Heart right ventricle (tissue), 16 donors: ENCODE results near the gene PAQR9. TPM values are rescaled to one million over a fixed set of nuclear protein-coding genes. Genes with fewer than 3 reads are reported as not detected.
A peak's percentile ranks its signal among the peaks of the same experiment; 100 is the strongest.

Experiments used
- ATAC-seq, 8 donors: fragments of 200-7000 bp; cut with Tn5 transposase; one replicate each; pipeline ENCODE4 v1.9.1; 2020; ENCODE audit warnings: mild to moderate bottlenecking in 8 of 8, moderate library complexity in 8 of 8, moderate number of reproducible peaks in 1 of 8
- DNase-seq, 2 donors: peaks; one replicate each; pipeline ENCODE4 v3.0.0-alpha.2; 2020
- H3K27ac ChIP-seq, 10 donors: fragments of 200-600 bp; sonication (generic) in 2 of 10; one replicate each; pipeline versions ENCODE4 v1.5.0 to v1.8.0; 2020 to 2022; ENCODE audit warnings: mild to moderate bottlenecking in 3 of 10
- H3K27me3 ChIP-seq, 7 donors: fragments of 200-600 bp; one replicate each; pipeline ENCODE4 v1.8.0; 2021 to 2022; ENCODE audit warnings: mild to moderate bottlenecking in 2 of 7
- H3K36me3 ChIP-seq, 9 donors: fragments of 200-600 bp; sonication (generic) in 1 of 9; one replicate each; pipeline versions ENCODE4 v1.5.0 to v1.8.0; 2020 to 2022; ENCODE audit warnings: mild to moderate bottlenecking in 2 of 9
- H3K4me1 ChIP-seq, 9 donors: fragments of 200-600 bp; sonication (generic) in 1 of 9; one replicate each; pipeline versions ENCODE4 v1.5.0 to v1.8.0; 2020 to 2022; ENCODE audit warnings: mild to moderate bottlenecking in 4 of 9
- H3K4me3 ChIP-seq, 10 donors: fragments of 200-600 bp; sonication (generic) in 2 of 10; one replicate each; pipeline versions ENCODE4 v1.5.0 to v1.8.0; 2020 to 2022; ENCODE audit warnings: mild to moderate bottlenecking in 7 of 10, moderate library complexity in 2 of 10
- H3K9me3 ChIP-seq, 11 donors: fragments of 200-600 bp in 10 of 11; sonication (generic) in 2 of 11; one replicate each; pipeline versions ENCODE4 v1.5.0 to v1.8.0; 2013 to 2022; ENCODE audit warnings: mild to moderate bottlenecking in 2 of 11, control low read depth in 1 of 11, moderate library complexity in 1 of 11
- CTCF ChIP-seq, 9 donors: fragments of 200-600 bp; sonication (generic) in 2 of 9; IDR thresholded peaks; one replicate each; pipeline versions ENCODE4 v1.5.0 to v1.8.0; 2021 to 2022; ENCODE audit warnings: antibody characterized with exemption in 9 of 9, mild to moderate bottlenecking in 5 of 9, moderate library complexity in 1 of 9
- WGBS, 2 donors: extraction: QIAGEN DNeasy Blood & Tissue Kit; methylation state at CpG; one replicate each; pipeline ENCODE4 v1.1.7; 2013; ENCODE audit warnings: inconsistent platforms in 1 of 2; 5-methylcytosine and 5-hydroxymethylcytosine counted together
- intact Hi-C, 10 donors: fragments of 100-400 bp; cut with DNase I; formaldehyde crosslinking; loops; one replicate each; pipeline versions ENCODE4 v1.11.1 to v1.14.2; 2022
- polyA plus RNA-seq, 2 donors: library from polyadenylated mRNA; stranded (reverse); fragments of 200-250 nt; gene quantifications; one replicate each; pipeline ENCODE4 v1.2.3, GENCODE V29; 2013
- total RNA-seq, 10 donors: library from RNA; stranded (reverse); fragmentation: NEBNext Ultra II Directional in 3 of 10; extraction: Animal tissue kit (Norgen Biotek cat#: 25700) in 3 of 10; gene quantifications; one replicate each; pipeline versions ENCODE4 v1.2.1 to v1.2.4, GENCODE V29; 2021 to 2023
- donor health status: Arrhythmogenic right ventricular cardiomyopathy.
- donor health status: ischemic (EF 13 %, LVEDD 7.1; RV severe dilation, severe dysfunction).
- donor health status: healthy with polysubstance abuse.
- donor health status: DM: no; HTN: yes; CAD: no.
- donor health status: DM: no; HTN: no; CAD: no.
- donor health status: ischemic (EF 25% LVEDD 6.9; RV normal size, moderate dysfunction).
- donor health status: ischemic (EF 25% LVEDD 5.7; RV mildly dilated, moderate dysfunction).
- donor health status: healthy.
- donor health status: DM: yes; HTN: yes; CAD: no.
- donor health status: Ischemic cardiomyopathy.
- donor health status: ischemic (EF 35%, LVEDD 5.7; RV mildly dilated, moderate dysfunction).
- donor health status: nonischemic (EF 11% LVEDD 7.7; RV severe dilation, severe dysfunction).
- donor health status: DM: yes; HTN: yes; CAD: no.
- donor health status: PGD.
- donor health status: ischemic (EF 29% LVEDD 5.4; RV normal size, mild dysfunction).
- donor health status: nonischemic (EF 23%, LVEDD 6.1; RV moderate dilation, normal function).

Gene PAQR9
- total and polyA plus RNA-seq, 12 donors, result 3.9 to 18.4 (median 14.7) TPM

DNA sequence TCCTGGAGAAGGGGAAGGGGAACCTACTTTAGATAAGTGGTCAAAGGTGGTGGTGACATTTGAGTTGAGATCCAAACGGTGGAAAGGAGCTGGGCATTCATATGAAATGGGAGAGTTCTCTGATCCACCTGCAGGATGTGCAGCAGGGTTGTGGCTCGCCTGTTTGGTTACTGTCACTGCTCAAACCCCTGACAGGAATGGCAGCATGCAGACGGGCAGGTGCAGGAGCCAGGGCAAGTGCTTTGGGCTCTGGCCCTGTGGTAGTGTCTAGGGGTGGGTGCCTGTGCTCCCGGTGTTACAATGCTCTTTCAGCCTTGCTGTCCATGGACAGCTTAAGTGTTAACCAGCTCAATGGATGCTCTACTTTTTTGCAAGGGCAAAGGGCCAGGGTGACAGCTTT lies 18.5 kb downstream of the PAQR9 start:
- Histone ChIP-seq H3K4me3 (no peak overlapping the region), H3K27ac (no peak overlapping the region), H3K4me1 (peaks cover 0 to 12% (median 0%) of the 10 kb centered on the region in 9 donors), H3K27me3 (peaks cover 0 to 27% (median 12%) of the 10 kb centered on the region in 7 donors), H3K9me3 (no peaks in the 10 kb centered on the region), H3K36me3 (no peaks in the 10 kb centered on the region)
- 79 to 86% methylated on average over 4 of the region's 4 CpGs for WGBS, 2 donors
- ATAC-seq (no peak), DNase-seq (no peak)
- TF ChIP-seq CTCF (IDR thresholded peaks at IDR 0.05), result no peak
- intact Hi-C loops, result no loop called here

DNA sequence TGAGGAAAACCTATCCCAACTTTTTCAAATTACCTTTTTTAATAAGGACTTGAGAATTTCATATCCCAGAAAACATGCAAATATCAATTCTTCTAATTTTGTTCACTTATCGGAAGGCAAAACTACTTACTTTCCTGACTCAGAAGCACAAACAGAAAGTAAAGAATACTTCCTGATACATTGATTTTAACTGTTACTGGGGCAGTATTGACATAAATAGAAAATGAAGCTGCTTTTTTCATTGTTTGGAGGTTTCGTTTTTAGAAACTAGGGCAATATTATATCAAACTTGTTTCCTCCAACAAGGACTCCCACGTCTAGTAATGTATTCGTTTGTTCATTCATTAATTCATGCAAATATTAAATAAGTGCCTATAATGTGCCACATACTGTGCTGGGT lies 19.1 kb downstream of the PAQR9 start:
- 59 to 63% methylated on average over 4 of the region's 4 CpGs for WGBS, 2 donors
- Histone ChIP-seq H3K27me3 (peaks cover 0 to 27% (median 12%) of the 10 kb centered on the region in 7 donors), H3K27ac (no peak overlapping the region), H3K4me3 (peak overlapping the region in 1 of 10 donors; percentile 8), H3K9me3 (no peaks in the 10 kb centered on the region), H3K36me3 (no peaks in the 10 kb centered on the region), H3K4me1 (peaks cover 0 to 12% (median 0%) of the 10 kb centered on the region in 9 donors)
- TF ChIP-seq CTCF (IDR thresholded peaks at IDR 0.05), result no peak
- no peak for ATAC-seq
- DNase-seq, result no peak
- intact Hi-C loops, result no loop called here

GRCh38 chr3:142943870-142944269 lies 19.6 kb downstream of the PAQR9 start:
- no peaks in the 10 kb centered on the region for H3K9me3 ChIP-seq
- intact Hi-C loops, result no loop called here
- DNase-seq, result no peak
- no peak for TF ChIP-seq CTCF (IDR thresholded peaks at IDR 0.05)
- H3K4me1 ChIP-seq, result peaks cover 0 to 12% (median 0%) of the 10 kb centered on the region in 9 donors
- H3K27me3 ChIP-seq, result peaks cover 0 to 27% (median 12%) of the 10 kb centered on the region in 7 donors
- no peaks in the 10 kb centered on the region for H3K36me3 ChIP-seq
- no peak for ATAC-seq
- no peak overlapping the region for H3K27ac ChIP-seq
- peak overlapping the region in 1 of 10 donors; percentile 8 for H3K4me3 ChIP-seq

GRCh38 chr3:142943349-142943748 lies 20.1 kb downstream of the PAQR9 start:
- H3K27me3 ChIP-seq, result peaks cover 0 to 24% (median 12%) of the 10 kb centered on the region in 7 donors
- H3K27ac ChIP-seq, result no peak overlapping the region
- DNase-seq, result no peak
- no peak for ATAC-seq
- WGBS, 2 donors, result 88 to 89% methylated on average over 1 of the region's 1 CpG
- no peak overlapping the region for H3K4me3 ChIP-seq
- TF ChIP-seq CTCF (IDR thresholded peaks at IDR 0.05), result no peak
- H3K9me3 ChIP-seq, result no peaks in the 10 kb centered on the region
- H3K36me3 ChIP-seq, result no peaks in the 10 kb centered on the region
- peaks cover 0 to 12% (median 0%) of the 10 kb centered on the region in 9 donors for H3K4me1 ChIP-seq
- intact Hi-C loops, result no loop called here
